Sigmoid colon (tissue), 7 donors: ENCODE data around the gene SEMA6C. TPM values are rescaled to one million over a fixed set of nuclear protein-coding genes. Genes with fewer than 3 reads are reported as not detected.

ENCODE experiments used
- DNase-seq: peaks from one replicate; pipeline ENCODE4 v3.0.0-alpha.2; 2019
- H3K27ac ChIP-seq, 4 donors: fragments of 200-600 bp; sonication (generic); one replicate each; pipeline ENCODE4 v1.5.1; 2016 to 2019; ENCODE audit warnings: mild to moderate bottlenecking in 1 of 4
- H3K27me3 ChIP-seq, 3 donors: fragments of 200-600 bp; sonication (generic); one replicate each; pipeline ENCODE4 v1.5.1; 2019; ENCODE audit warnings: mild to moderate bottlenecking in 1 of 3
- H3K36me3 ChIP-seq, 4 donors: fragments of 200-600 bp; sonication (generic); one replicate each; pipeline ENCODE4 v1.5.1; 2016 to 2019
- H3K4me1 ChIP-seq, 4 donors: fragments of 200-600 bp; sonication (generic); one replicate each; pipeline ENCODE4 v1.5.1; 2017 to 2019
- H3K4me3 ChIP-seq, 4 donors: fragments of 200-600 bp; sonication (generic); one replicate each; pipeline ENCODE4 v1.5.1; 2017 to 2019; ENCODE audit warnings: mild to moderate bottlenecking in 2 of 4, moderate library complexity in 1 of 4
- H3K9me3 ChIP-seq, 4 donors: fragments of 200-600 bp in 3 of 4; sonication (generic) in 3 of 4; one replicate each; pipeline versions ENCODE4 v1.5.1 to v1.6.1; 2013 to 2019
- EP300 ChIP-seq, 4 donors: sonication (generic); formaldehyde crosslinking; IDR thresholded peaks; one replicate each; pipeline ENCODE4 v1.6.1; 2017; ENCODE audit warnings: antibody characterized with exemption in 4 of 4
- POLR2A ChIP-seq, 2 donors: fragments of 450-650 bp; IDR thresholded peaks; one replicate each; pipeline ENCODE4 v1.6.1; 2016; ENCODE audit warnings: antibody characterized with exemption in 2 of 2, mild to moderate bottlenecking in 2 of 2, moderate library complexity in 2 of 2
- POLR2AphosphoS5 ChIP-seq, 4 donors: sonication (generic); formaldehyde crosslinking; IDR thresholded peaks; one replicate each; pipeline ENCODE4 v1.6.1; 2017; ENCODE audit warnings: antibody characterized with exemption in 4 of 4
- WGBS, 2 donors: extraction: QIAGEN DNeasy Blood & Tissue Kit; methylation state at CpG; one replicate each; pipeline ENCODE4 v1.1.7; 2013; 5-methylcytosine and 5-hydroxymethylcytosine counted together
- intact Hi-C: fragments of 100-400 bp; cut with DNase I; formaldehyde crosslinking; loops from one replicate; pipeline ENCODE4 v1.15.1; 2023
- polyA plus RNA-seq, 3 donors: library from polyadenylated mRNA; stranded (reverse); fragments of 200-250 nt; gene quantifications; one replicate each; pipeline ENCODE4 v1.2.3, GENCODE V29; 2013
- total RNA-seq, 4 donors: library from RNA; depleted of rRNA; stranded (reverse); fragments of >200 nt; gene quantifications; one replicate each; pipeline ENCODE4 v1.1.0, GENCODE V29; 2016
- TF ChIP-seq, protein P1 (sequence below), 4 experiments: fragments of 450-650 bp in 3 of 4; fragments of 200-600 bp in 1 of 4; IDR thresholded peaks; one replicate each; pipeline ENCODE4 v1.5.1; 2016 to 2019; ENCODE audit warnings: antibody characterized with exemption in 4 of 4, mild to moderate bottlenecking in 3 of 4, moderate library complexity in 2 of 4
- donor health status: healthy with polysubstance abuse.
- donor health status: Bipolar disorder and iron deficiency.
- donor health status: healthy.

The SEMA6C gene
- total and polyA plus RNA-seq, 7 donors: 0.23 to 20.6 (median 5.0) TPM

DNA sequence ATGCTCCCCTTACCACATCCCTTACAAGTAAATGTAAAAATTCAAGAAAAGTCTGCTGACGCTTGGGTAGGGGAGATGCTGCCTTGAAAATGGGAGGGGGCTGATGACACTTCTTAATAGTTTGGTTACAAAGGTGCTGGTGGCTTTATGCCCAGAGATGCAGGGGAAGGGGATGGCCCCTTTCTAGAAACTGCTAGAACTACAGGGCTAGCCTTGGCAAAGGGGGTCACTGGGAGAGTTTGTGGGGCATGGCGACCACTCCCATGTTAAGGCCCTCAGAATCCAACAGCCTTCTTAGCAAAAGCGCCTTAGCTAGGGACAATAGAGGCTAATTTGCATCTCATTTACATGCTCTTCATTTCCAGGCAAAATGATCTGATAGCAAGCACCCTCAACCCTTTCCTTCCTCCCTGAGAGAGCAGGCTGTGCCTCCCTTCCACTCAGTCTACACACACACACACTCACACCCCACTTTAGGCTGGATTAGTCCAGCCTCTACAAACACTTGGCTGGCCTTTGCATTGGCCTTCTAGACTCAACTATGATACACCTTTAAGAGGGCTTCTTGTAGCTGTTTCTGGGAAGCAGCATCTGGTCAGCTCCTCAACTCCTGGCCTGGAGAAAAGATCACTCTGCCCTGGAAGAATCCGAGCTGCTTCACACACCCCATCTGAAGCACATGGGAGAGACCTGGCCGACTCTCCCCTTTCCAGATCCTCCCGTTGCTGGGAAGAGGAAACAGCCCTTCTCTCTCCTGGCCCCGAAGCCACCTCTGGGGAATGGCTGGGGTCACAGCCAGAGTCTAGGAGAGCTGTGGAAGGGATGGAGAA is 1.7 kb downstream of the SEMA6C start:
- WGBS, 2 donors: 70 to 75% methylated on average over 7 of the region's 7 CpGs
- no peaks in the 10 kb centered on the region for H3K27me3 ChIP-seq
- H3K4me1 ChIP-seq: peaks cover 0 to 42% (median 28%) of the 10 kb centered on the region in 4 donors
- TF ChIP-seq POLR2AphosphoS5 (IDR thresholded peaks at IDR 0.05) (no peak), EP300 (IDR thresholded peaks at IDR 0.05) (no peak)
- intact Hi-C loops: no loop called here
- no peaks in the 10 kb centered on the region for H3K9me3 ChIP-seq
- H3K4me3 ChIP-seq: peak overlapping the region in 3 of 4 donors; percentile 75 to 82 (median 82)
- peak overlapping the region; percentile 84 to 87 (median 86) for H3K27ac ChIP-seq
- H3K36me3 ChIP-seq: peaks cover 0 to 4% (median under 1%) of the 10 kb centered on the region in 4 donors
- DNase-seq: no peak

- TF ChIP-seq EP300 (IDR thresholded peaks at IDR 0.05) (no peak), POLR2AphosphoS5 (IDR thresholded peaks at IDR 0.05) (no peak), POLR2A (IDR thresholded peaks at IDR 0.05) (no peak)
- TF ChIP-seq, protein P1, sequence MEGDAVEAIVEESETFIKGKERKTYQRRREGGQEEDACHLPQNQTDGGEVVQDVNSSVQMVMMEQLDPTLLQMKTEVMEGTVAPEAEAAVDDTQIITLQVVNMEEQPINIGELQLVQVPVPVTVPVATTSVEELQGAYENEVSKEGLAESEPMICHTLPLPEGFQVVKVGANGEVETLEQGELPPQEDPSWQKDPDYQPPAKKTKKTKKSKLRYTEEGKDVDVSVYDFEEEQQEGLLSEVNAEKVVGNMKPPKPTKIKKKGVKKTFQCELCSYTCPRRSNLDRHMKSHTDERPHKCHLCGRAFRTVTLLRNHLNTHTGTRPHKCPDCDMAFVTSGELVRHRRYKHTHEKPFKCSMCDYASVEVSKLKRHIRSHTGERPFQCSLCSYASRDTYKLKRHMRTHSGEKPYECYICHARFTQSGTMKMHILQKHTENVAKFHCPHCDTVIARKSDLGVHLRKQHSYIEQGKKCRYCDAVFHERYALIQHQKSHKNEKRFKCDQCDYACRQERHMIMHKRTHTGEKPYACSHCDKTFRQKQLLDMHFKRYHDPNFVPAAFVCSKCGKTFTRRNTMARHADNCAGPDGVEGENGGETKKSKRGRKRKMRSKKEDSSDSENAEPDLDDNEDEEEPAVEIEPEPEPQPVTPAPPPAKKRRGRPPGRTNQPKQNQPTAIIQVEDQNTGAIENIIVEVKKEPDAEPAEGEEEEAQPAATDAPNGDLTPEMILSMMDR (IDR thresholded peaks at IDR 0.05): no peak
- H3K4me1 ChIP-seq: peaks cover 0 to 42% (median 28%) of the 10 kb centered on the region in 4 donors
- DNase-seq: no peak
- H3K4me3 ChIP-seq: no peak overlapping the region
- H3K36me3 ChIP-seq: peaks cover 0 to 10% (median 4%) of the 10 kb centered on the region in 4 donors
- intact Hi-C loops: no loop called here
- peak overlapping the region in 1 of 4 donors; percentile 27 for H3K27ac ChIP-seq
- no peaks in the 10 kb centered on the region for H3K9me3 ChIP-seq
- whole genome bisulfite sequencing, 2 donors: 68 to 80% methylated on average over 5 of the region's 5 CpGs
- no peaks in the 10 kb centered on the region for H3K27me3 ChIP-seq
Measured at GRCh38 chr1:151143986-151144385, 2.4 kb downstream of the SEMA6C start.

DNA sequence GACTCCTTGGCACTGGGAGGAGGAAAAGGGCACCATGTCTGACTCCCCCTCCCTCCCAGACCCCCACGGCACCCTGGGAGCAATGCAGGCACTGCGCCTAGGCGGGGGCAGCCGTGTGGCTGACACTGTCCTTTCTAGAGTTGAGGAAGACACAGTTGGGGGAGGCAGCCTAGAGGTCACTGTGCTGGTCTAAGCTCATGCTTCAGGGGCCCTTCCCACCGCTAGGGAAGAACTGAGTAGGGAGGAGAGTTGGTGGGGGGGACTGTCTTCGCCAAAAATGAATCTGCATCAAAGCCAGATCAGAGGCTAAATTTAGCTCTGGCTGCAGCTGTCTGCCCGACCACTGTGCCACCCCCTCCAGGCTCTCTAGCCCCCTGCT is 3.4 kb downstream of the SEMA6C start:
- TF ChIP-seq, protein P1 (IDR thresholded peaks at IDR 0.05): no peak
- no peak for TF ChIP-seq POLR2AphosphoS5 (IDR thresholded peaks at IDR 0.05)
- no peak for TF ChIP-seq EP300 (IDR thresholded peaks at IDR 0.05)
- no peak for TF ChIP-seq POLR2A (IDR thresholded peaks at IDR 0.05)
- no peaks in the 10 kb centered on the region for H3K9me3 ChIP-seq
- 78 to 83% methylated on average over 7 of the region's 7 CpGs for WGBS, 2 donors
- no peak overlapping the region for H3K4me3 ChIP-seq
- H3K27ac ChIP-seq: peak overlapping the region in 1 of 4 donors; percentile 27
- H3K4me1 ChIP-seq: peaks cover 0 to 42% (median 28%) of the 10 kb centered on the region in 4 donors
- peaks cover 0 to 10% (median 4%) of the 10 kb centered on the region in 4 donors for H3K36me3 ChIP-seq
- intact Hi-C loops: no loop called here
- DNase-seq: no peak
- no peaks in the 10 kb centered on the region for H3K27me3 ChIP-seq

GRCh38 chr1:151142411-151143056 is 3.9 kb downstream of the SEMA6C start:
- intact Hi-C loops: no loop called here
- H3K27me3 ChIP-seq: no peaks in the 10 kb centered on the region
- H3K4me1 ChIP-seq: peaks cover 0 to 39% (median 27%) of the 10 kb centered on the region in 4 donors
- H3K4me3 ChIP-seq: no peak overlapping the region
- WGBS, 2 donors: 69 to 70% methylated on average over 5 of the region's 5 CpGs
- peaks cover 0 to 10% (median 4%) of the 10 kb centered on the region in 4 donors for H3K36me3 ChIP-seq
- no peak for DNase-seq
- no peaks in the 10 kb centered on the region for H3K9me3 ChIP-seq
- no peak overlapping the region for H3K27ac ChIP-seq
- TF ChIP-seq EP300 (IDR thresholded peaks at IDR 0.05): no peak
- no peak for TF ChIP-seq POLR2AphosphoS5 (IDR thresholded peaks at IDR 0.05)
- TF ChIP-seq, protein P1 (IDR thresholded peaks at IDR 0.05): no peak
- TF ChIP-seq POLR2A (IDR thresholded peaks at IDR 0.05): no peak

GRCh38 chr1:151137789-151138188 is 8.6 kb downstream of the SEMA6C start:
- DNase-seq: no peak
- Histone ChIP-seq H3K4me1 (peaks cover 0 to under 1% (median 0%) of the 10 kb centered on the region in 4 donors), H3K27ac (no peak overlapping the region), H3K36me3 (peaks cover 0 to 24% (median 4%) of the 10 kb centered on the region in 4 donors), H3K4me3 (no peak overlapping the region), H3K27me3 (no peaks in the 10 kb centered on the region), H3K9me3 (no peaks in the 10 kb centered on the region)
- WGBS, 2 donors: 93 to 94% methylated on average over 7 of the region's 7 CpGs
- no peak for TF ChIP-seq POLR2A (IDR thresholded peaks at IDR 0.05)
- no peak for TF ChIP-seq EP300 (IDR thresholded peaks at IDR 0.05)
- TF ChIP-seq, protein P1 (IDR thresholded peaks at IDR 0.05): no peak
- TF ChIP-seq POLR2AphosphoS5 (IDR thresholded peaks at IDR 0.05): no peak
- intact Hi-C loops: no loop called here
